Stimulated activated CD8-positive, alpha-beta memory T cell treated with anti-CD3 and anti-CD28 coated beads, Interleukin-7, amount 100 ng/mL, for 1 hour (primary cell): Measurements from ENCODE around the gene AURKAIP1.
"Not testable (repeated sequence)": the region's sequence is repeated elsewhere in the genome, so short reads cannot be mapped to it uniquely, and the experiment has no call there.

ENCODE experiments used
- DNase-seq, 2 donors: peaks; one replicate each; pipeline ENCODE4 v3.0.0-alpha.2; 2020; ENCODE audit warnings: low read depth in 2 of 2

Gene AURKAIP1

DNA sequence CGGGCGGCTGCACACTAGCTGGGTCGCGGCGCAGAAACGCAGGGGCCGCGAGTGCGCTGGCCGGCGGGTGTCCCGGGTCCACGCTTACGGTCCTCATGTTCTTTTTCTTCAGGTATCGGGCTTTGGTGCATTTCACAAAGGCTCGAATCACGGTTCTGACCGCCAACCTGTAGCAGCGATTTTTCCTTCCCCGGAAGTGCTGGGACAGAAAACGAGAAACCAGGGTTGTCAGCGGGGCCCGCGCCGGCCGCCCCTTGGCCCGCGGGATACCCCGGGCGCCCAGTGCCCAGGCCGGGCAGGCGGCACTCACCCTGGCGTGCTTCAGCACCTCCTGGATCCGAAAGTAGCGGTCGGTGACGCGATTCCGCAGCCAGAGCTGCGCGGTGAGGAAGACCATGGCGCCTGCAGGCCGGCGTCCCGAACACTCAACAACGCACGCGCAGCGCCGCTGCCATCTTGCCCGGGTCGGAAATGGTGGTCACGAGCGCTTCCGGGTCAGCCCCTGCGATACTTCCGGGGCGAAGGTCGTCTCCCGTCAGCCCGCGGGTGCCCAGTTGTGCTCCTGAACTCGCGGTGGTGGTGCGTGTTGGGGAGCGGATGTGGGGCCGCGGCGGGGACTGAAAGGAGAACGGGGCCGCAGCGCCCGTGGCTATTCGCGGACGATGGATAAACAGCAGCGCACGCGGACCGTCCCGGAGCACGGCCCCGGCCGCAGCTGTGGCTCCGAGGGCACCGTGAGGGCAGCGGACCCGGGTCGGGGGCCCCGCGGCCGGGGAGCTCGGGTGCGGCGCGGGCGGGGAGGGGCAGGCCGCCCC is 32.0 kb upstream of the AURKAIP1 start, which contains the start of gene MRPL20:
Gene MRPL20 (minus strand): TSS at position 473 of the 815 bp plus-strand sequence. CDS start 76 bp downstream, at position 397.
- DNase-seq = peak; percentile 93

DNA sequence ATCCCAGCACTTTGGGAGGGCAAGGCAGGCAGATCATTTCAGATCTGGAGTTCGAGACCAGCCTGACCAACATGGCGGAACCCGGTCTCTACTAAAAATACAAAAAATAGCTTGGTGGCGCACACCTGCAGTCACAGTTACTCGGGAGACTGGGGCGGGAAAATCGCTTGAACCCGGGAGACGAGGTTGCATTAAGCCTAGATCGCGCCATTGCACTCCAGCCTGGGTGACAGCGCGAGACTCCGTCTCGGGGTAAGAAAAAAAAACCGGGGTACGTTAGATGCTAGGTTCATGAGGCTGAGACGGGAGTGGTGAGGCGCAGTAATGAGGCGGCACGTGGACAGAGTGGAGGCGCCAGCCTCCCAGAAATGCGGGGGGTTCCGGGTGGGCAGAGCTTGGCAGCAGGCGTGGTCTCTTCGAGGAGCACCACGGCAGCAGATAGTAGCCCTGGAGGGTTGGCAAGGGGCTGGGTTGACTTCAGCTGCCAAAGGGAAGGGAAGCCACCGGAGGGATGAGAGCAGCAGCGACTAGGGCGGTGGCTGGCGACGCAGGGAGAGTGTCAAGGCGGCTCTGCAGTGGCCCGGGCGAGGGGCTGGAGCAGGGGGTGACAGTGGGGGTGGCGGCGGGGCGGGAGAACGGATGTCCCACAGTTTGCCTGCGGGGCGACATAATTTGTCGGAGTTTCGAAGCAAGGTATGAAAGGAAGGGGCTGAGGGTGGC is 31.3 kb upstream of the AURKAIP1 start:
- DNase-seq = no peak

DNA sequence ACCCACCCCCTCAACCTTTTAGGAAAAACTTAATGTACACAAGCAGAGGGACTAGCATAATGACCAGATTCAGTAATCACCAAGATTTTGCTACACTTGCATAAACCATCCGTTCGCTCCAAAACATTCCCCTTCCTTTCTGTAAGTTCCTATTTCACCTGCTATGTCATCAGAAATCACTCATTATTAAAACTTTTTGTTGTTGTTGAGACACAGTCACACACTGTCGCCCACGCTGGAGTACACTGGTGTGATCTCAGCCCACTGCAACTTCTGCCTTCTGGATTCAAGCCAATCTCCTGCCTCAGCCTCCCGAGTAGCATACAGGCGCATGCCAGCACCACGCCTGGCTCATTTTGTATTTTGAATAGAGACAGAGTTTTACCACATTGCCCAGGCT is 28.6 kb upstream of the AURKAIP1 start:
- DNase-seq = no peak

DNA sequence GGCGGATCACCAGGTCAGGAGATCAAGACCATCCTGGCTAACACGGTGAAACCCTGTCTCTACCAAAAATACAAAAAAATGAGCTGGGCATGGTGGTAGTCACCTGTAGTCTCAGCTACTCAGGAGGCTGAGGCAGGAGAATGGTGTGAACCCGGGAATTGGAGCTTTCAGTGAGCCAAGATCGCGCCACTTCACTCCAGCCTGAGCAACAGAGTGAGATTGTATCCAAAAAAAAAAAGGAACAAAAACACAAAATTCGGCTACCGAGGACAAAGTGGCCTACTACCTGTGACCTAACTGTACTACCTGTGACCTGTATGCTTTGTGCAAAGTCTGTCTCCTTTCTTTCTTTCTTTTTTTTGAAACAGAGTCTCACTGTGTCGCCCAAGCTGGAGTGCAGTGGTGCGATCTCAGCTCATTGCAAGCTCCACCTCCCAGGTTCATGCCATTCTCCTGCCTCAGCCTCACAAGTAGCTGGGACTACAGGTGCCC is 27.9 kb upstream of the AURKAIP1 start:
- DNase-seq = not testable (repeated sequence)

DNA sequence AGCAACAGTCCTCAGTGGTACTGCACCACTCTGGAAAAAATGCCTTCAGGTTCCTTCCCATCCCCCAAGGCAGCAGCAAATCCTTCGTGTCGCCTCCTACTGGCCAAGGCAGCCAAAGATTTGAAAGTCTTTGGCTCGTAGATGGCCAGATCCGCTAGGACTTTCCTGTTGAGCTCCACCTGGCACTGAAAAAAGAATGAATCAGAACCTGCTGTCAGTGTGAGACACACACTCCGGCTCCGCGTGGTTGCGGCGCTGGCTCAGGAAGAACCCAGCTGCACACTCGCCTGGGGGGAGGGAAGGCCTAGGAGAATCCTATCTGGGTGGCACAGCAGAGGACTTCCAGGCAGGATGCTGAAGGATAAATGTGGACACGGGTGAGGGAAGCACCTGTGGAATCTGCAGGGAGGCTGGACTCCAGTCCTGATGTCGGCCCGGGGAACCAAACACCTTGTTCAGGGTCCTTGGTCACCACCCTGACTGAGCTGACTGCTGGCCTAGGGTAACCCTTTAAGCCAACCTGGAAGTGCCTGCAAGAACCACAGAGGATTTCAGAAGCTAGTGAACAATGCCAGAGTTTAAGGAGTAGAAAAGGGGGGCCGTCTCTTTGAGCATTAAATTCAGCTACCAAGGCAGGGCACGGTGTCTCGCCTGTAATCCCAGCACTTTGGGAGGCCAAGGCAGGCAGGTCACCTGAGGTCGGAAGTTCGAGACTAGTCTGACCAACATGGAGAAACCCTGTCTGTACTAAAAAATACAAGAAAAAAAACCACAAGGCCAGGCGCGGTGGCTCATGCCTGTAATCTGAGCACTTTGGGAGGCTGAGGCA is 27.3 kb upstream of the AURKAIP1 start:
- no peak for DNase-seq

DNA sequence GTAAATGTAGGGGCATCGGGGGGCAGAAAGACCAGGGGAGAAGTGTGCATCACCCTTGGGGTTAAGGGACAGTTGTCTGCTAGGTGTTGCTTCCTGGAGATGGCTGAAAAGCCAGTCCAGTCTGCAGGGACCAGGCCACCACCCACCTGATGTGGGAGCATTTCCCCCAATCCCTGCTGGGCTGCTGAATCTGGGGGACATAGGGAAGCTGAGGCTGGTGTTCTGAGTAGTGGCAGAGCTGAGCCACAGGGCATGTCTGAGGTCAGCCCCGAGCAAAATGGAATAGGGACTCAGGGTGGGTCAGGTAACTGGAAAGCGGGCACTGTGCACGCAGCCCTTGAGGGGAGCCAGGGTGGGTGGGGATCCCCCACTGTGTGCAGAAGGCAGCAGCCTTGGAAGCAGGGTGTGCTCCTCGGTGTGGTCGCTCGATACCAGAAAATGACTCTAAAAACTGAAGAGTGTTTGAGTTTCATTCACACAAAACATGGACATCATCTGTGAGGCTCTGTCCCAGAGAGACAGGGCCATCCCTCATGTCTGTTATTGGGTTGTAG is 26.5 kb upstream of the AURKAIP1 start:
- DNase-seq = no peak

DNA sequence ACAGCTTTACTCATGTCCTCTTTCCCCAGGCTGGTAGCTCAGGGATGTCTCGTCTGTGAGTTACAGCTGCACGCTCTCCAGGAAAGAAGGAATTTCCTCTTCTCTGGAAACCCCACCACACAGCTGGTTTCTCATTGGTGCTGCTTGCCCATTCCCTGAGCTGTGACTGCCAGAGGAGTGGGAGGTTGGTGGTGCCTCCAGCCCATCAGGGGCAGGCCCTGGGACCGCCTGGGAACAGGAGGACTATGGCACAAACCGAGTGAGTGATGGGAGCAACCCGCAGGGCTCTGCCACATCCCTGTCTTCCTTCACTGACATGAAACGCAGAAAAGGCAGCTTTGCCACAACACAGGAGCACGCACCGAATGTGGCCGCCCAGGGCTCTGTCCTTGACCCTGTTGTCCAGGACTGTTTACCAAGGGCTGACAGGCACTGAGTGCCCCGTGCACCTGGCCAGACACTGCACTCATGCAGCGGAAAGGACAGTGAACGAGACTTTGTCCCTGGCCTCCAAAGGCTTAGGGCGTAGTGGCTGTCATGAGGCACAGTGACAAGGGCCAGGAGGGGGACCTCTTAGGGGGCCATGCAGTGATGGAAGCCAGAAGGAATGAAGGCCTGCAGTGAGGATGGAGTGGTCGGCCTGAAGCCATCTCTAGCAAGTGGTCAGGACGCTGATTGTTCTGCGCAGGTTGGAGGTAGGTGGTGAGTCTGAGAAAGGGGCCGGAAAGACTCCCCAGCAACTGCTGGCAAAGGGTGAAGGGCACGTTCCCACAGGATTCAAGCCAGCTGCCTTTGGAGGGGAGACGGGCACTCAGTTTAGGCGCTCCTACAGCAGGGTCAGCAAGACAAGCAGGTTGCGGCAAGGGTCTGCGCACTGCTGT is 25.8 kb upstream of the AURKAIP1 start:
- DNase-seq = no peak

DNA sequence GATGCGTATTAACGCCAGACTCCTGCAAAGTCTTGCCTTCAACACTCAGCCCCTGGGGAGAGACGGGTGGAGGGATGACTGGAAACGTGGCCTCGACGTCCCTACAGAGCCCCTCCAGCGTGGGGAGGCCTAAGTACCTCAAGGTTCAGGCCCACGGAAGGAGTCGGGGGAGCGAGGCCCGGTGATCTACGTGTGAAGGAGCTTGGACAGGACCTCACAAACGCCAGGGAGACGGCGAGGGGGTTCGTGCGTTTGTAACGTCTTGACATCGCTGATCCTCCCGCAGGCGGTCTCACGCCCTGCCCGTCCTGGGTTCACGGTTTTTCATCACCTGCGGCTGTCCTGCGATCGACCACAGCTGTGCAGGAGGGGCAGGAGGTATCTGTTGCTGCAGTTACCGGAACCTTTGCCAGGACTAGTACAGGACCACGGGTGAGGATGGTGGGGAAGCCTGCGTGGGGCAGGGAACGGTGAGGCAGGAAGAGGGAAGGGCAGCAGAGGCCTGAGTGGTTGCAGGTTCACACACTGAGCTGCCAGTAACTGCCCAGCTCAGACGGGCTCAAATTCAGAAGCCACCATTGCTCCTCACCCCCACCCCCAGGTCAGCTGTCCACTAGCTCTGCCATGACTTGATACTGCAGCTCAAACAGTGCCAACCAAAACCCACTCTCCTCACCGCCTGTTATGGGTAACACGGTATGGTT is 25.0 kb upstream of the AURKAIP1 start:
- DNase-seq = no peak

DNA sequence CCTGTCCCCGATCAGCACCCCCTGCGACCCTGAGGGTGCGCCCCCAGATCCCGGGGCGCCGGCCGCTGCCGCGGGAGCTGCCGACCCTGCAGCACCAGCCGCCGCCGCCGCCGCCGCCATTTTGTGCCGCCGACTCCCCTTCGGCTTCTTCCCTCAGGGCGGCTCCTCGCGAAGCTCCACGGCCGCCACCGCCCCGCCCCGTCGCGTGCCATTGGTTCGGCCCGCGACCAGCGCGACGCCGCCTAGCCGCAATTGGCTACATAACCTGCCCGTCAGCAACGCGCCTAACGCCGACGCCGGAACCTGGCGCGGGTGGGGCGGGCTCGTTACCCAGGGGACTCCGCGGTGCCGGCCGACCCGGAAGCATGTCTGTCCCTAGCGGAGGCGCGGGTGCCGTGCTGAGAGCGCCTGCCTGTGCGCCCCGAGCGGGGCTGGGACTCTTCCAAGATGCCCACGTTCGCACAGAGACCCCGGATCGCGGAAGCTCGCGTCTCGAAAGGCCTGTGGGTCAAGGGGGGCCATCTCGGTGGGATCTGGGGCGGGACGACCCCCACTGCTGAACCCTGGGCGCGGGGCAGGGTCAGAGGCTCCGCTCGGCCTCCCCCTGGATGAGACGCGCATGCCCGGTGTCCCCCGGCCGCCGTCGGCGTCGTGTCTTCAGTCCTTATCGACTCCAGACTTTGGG is 24.3 kb upstream of the AURKAIP1 start, which contains the start of gene CCNL2:
Gene CCNL2 (minus strand): TSS at position 149 of the 685 bp plus-strand sequence. CDS start 29 bp downstream, at position 120.
- DNase-seq = peak; percentile 98

DNA sequence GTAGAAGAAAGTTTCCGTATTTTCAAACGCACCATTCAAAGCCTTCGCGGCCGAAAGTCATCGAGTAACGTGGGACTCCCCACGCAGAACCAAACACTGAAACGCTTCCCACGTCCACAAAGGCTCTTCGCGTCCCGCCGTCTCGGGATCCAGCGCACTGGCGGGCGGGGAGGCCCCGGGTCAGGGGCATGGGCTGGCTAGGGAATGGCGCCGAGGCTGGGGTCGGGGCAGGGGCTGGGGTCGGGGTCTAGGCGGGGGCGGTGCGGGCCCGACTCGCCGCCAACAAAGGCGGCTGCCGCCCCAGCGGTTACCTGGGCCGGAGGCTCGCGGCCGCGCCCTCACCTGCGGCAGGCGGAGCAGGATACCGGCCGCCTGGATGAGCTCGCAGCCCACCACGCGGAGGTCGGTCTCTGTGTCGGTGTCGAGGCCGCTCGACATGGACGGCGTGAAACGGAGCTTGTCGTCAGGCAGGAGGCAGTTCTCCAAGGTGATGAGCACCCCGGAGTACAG is 23.7 kb upstream of the AURKAIP1 start:
- no peak for DNase-seq

DNA sequence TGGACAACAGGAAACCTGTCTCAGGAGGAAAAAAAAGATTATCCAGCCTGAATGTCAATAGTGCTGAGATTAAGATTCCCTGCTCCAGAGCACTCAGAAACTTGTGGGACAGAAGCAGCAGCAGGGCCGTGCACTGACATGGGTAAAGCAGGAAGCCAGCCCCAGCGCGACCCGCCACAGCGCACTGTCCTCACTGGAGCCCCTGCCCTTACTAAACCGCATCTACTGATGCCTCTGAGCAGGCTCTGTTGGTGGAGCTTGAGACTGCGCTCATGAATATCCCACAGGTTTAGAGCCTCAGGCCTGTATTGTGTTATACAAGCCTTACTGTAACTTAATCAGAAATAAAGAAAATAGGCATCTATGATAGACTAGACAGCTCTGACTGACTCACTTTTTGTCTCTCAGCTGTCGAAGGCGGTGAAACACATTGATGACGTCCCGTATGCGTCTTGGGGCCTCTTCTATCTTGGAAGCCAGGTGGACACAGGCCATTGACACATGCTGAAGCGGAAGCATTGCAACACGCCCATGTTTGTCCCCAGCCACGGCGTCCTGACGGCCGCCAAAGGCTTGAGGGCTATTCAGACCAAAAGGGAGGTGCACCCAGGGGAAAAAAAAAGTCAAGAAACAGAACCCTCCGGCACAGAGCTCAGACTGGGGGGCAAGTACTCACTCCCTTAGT is 23.0 kb upstream of the AURKAIP1 start:
- DNase-seq = no peak

DNA sequence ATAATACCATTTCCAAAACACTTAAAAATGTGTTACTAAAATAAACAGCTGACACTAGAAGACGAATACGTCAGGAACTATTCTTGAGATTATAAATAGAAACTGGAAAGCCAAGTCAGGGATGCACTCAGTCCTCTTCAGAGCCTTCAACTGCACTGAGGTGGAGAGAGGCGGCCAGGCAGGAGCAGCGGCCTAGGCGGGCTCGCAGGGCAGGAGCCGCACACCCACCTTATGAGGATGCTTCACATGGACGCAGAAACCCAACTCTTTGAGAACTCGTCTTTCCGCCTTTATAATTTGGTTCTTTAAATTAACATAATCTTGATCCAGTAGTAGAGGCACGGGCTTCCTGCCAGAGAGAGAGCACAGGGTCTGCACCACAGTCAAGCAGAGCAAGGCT is 20.2 kb upstream of the AURKAIP1 start:
- DNase-seq = no peak

DNA sequence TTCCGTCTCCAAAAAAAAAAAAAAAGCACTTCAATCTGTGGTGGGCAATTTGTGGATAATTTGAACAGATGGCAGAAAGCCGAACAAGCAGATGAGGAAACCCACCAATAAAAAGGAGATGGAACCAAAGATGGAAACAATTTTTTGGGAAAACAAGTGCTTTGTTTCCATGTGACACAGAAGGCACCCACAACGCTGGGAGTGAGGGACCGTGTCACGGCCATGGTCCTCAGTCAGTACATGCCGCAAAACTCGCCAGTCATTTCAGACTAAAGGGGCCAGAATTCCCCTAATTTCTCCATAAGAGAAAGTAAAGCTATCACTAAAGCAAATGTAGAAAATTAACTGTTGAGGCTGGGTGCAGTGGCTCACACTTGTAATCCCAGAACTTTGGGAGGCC is 19.1 kb upstream of the AURKAIP1 start:
- no peak for DNase-seq

DNA sequence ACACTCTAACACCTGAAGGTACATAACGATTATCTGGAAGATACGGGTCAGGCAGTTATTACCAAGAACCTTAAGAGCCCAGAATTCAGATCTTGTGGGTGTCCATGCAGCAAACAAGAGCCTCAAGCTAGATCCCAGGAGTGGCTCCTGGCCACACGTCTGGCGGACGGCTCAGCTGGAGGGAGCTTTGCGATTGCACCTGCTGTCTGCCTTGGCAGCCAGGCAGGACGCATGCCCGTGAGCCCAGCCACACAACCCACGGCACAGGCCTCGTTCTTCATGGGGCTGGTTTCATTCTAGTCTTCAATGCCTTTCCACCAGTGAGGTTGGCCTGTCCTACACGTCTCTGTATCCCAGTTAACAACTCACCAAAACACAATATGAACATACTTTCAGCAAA is 18.4 kb upstream of the AURKAIP1 start:
- no peak for DNase-seq

DNA sequence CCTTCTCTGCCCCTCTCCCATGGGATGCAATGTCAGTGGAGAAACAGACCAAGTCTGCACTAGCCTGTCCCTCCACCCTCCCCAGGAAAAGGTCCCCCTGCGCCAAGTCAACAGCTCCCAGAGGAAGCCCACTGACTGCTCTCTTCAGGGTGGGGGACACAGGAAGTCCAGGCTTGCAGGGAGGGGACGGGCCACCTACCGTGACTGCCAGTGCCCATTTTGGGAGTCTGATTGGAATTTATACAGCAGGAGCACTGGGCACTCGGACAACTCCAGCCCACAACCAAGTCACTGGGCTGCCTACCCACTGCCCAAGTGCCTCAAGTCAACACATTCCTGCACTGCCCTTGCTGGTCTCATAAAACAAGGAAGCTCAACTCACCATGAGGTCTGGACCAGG is 18.0 kb upstream of the AURKAIP1 start:
- no peak for DNase-seq

DNA sequence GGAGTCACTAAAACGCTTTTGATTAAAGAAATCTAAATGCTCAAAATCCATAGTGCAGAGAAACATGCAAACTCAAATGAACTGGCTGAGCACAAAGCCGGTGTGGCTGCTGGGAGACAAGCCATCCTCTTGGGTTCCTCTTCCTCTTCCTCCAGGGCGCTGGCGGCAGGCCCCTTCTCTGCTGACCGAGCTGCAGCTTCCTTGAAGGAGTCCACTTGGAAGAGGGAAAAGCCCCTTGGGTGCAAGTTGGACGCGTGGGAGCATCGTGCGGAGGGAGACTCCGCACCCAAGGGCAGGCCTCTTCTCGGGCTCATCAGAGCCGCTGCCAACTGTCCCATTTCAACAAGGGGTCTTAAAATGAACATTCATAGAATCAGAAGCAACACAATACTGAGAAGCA is 16.2 kb upstream of the AURKAIP1 start:
- no peak for DNase-seq

DNA sequence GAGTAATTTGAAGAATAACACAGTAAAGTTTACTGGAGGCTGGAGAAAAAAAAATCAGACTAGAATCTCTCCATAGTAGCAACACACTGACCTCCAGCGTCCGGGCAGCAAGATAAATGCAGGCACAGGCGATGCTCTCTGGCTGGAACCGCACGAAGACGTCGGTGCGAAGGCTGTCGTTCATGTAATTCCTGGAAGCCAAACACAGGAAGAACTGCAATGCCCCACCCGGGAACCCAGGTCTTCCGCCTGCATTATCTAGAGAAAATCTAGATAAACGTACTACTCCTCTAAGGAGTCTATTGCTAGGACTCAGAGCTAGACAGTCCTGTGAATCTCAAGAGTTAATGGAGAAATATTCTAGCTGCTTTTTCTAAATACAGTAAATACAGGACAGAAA is 15.7 kb upstream of the AURKAIP1 start:
- DNase-seq = no peak

DNA sequence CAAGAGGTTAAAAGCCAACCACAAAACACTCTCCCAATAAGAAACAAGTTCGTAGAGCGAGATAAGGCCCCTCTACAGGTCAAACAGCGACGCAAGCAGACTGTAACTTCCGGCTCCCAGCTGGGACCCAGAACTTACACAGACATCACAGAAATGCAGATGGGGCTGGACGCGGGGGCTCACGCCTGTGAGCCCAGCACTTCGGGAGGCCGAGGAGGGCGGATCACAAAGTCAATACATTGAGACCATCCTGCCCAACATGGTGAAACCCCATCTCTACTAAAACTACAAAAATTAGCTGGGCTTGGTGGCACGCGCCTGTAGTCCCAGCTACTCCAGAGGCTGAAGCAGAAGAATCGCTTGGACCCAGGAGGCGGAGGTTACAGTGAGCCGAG is 13.1 kb upstream of the AURKAIP1 start:
- no peak for DNase-seq
